K562 (cell line): ENCODE results near the gene NUFIP1. TPM values are rescaled to one million over a fixed set of nuclear protein-coding genes. Genes with fewer than 3 reads are reported as not detected.

Experiments
- ATF7 ChIP-seq: fragments of 450-650 bp; IDR thresholded peaks from 2 replicates; pipeline ENCODE4 v1.7.1; 2014; ENCODE audit warnings: mild to moderate bottlenecking, moderate library complexity
- CEBPG ChIP-seq, 3 experiments: fragments of 200-800 bp in 1 of 3; sonication (Bioruptor generic) in 1 of 3; sonication (generic) in 1 of 3; formaldehyde crosslinking in 1 of 3; IDR thresholded peaks in 2 of 3; conservative IDR thresholded peaks in 1 of 3; 2 replicates each; pipeline versions ENCODE4 v1.6.1 to v1.8.0; 2016 to 2022; ENCODE audit warnings: missing compliant biosample characterization in 2 of 3, missing genetic modification characterization in 2 of 3, mild to moderate bottlenecking in 1 of 3, missing genetic modification reagents in 1 of 3
- HNRNPLL ChIP-seq: fragments of 200-400 bp; formaldehyde crosslinking; IDR thresholded peaks from 2 replicates; pipeline ENCODE4 v1.6.1; 2017; ENCODE audit warnings: low read length, low read depth, mild to moderate bottlenecking; ENCODE audit not compliant: poor library complexity, severe bottlenecking
- SRSF3 ChIP-seq: fragments of 200-400 bp; formaldehyde crosslinking; IDR thresholded peaks from 2 replicates; pipeline ENCODE4 v1.6.1; 2016; ENCODE audit warnings: mild to moderate bottlenecking, low read length, moderate library complexity; ENCODE audit not compliant: insufficient read depth
- TEAD2 ChIP-seq: fragments of 450-650 bp; IDR thresholded peaks from 2 replicates; pipeline ENCODE4 v1.6.1; 2016; ENCODE audit warnings: missing genetic modification characterization, control low read depth, missing compliant biosample characterization
- TGIF2 ChIP-seq: sonication (generic); formaldehyde crosslinking; IDR thresholded peaks from 2 replicates; pipeline ENCODE4 v1.8.1; 2022; ENCODE audit warnings: mild to moderate bottlenecking, missing genetic modification reagents, moderate library complexity
- ZNF175 ChIP-seq: fragments of 200-800 bp; sonication (Bioruptor generic); IDR thresholded peaks from 2 replicates; pipeline ENCODE4 v1.6.1; 2016; ENCODE audit warnings: low read depth, mild to moderate bottlenecking, missing genetic modification characterization, missing compliant biosample characterization
- ZNF253 ChIP-seq: fragments of 250-450 bp; sonication (Bioruptor Pico); conservative IDR thresholded peaks from 2 replicates; pipeline ENCODE4 v1.6.1; 2021; ENCODE audit warnings: mild to moderate bottlenecking
- ZSCAN32 ChIP-seq: fragments of 450-650 bp; formaldehyde crosslinking; IDR thresholded peaks from 2 replicates; pipeline ENCODE4 v1.4.0; 2020; ENCODE audit warnings: mild to moderate bottlenecking, moderate library complexity
- polyA plus RNA-seq, 8 experiments: library from polyadenylated mRNA; depleted of rRNA in 4 of 8; stranded (reverse) in 5 of 8; unstranded in 3 of 8; fragments of >200 nt; fragmentation: Nextera tagmentation in 2 of 8; fragmentation: Illumina TruSeq in 1 of 8; extraction: Ambion mirVana in 2 of 8; extraction: Trizol in 1 of 8; gene quantifications; 2 replicates each; pipeline versions ENCODE4 v1.2.1 to v1.2.3, GENCODE V29; 2011 to 2014; ENCODE audit warnings: inconsistent platforms in 1 of 8, missing spikeins in 1 of 8
- total RNA-seq, 7 experiments: library from RNA; depleted of rRNA in 6 of 7; stranded (reverse); fragments of >200 nt in 6 of 7; fragmentation: Illumina TruSeq in 2 of 7; extraction: Trizol in 2 of 7; gene quantifications; 2 replicates each; pipeline versions ENCODE4 v1.2.1 to v1.2.3, GENCODE V29; 2011 to 2021; ENCODE audit warnings: low replicate concordance in 1 of 7
- TF ChIP-seq, protein P1 (sequence below): sonication (generic); formaldehyde crosslinking; IDR thresholded peaks from 2 replicates; pipeline ENCODE4 v1.9.0; 2022; ENCODE audit warnings: mild to moderate bottlenecking, missing genetic modification reagents
- TF ChIP-seq, protein P2 (sequence below), 2 experiments: fragments of 450-650 bp in 1 of 2; IDR thresholded peaks; 2 replicates each; pipeline ENCODE4 v1.6.1; 2011 to 2017; ENCODE audit warnings: low read depth in 2 of 2, antibody characterized with exemption in 1 of 2, borderline replicate concordance in 1 of 2, low read length in 1 of 2, mild to moderate bottlenecking in 1 of 2, mixed read lengths in 1 of 2; ENCODE audit not compliant: control insufficient read depth in 1 of 2
- TF ChIP-seq, protein P3 (sequence below): fragments of 250-450 bp; sonication (Bioruptor Pico); IDR thresholded peaks from 2 replicates; pipeline ENCODE4 v1.9.0; 2021; ENCODE audit warnings: mild to moderate bottlenecking, inconsistent platforms
- TF ChIP-seq, protein P4 (sequence below), 3 experiments: fragments of 200-800 bp in 1 of 3; fragments of 250-450 bp in 1 of 3; fragments of 450-650 bp in 1 of 3; sonication (Bioruptor Pico) in 1 of 3; sonication (Bioruptor generic) in 1 of 3; formaldehyde crosslinking in 1 of 3; IDR thresholded peaks; 2 replicates each; pipeline versions ENCODE4 v1.6.1 to v1.8.0; 2016 to 2022; ENCODE audit warnings: mild to moderate bottlenecking in 2 of 3, missing genetic modification characterization in 2 of 3, missing compliant biosample characterization in 1 of 3, moderate library complexity in 1 of 3
- TF ChIP-seq, protein P5 (sequence below): IDR thresholded peaks from 2 replicates; pipeline ENCODE4 v1.6.1; 2014; ENCODE audit warnings: antibody characterized with exemption

NUFIP1 gene
- total and polyA plus RNA-seq, 9 of the 15 experiments (the other 6 are each of a cell fraction or from before 2014, with no cell fraction given): 2.6 to 9.7 (median 4.1) TPM

DNA sequence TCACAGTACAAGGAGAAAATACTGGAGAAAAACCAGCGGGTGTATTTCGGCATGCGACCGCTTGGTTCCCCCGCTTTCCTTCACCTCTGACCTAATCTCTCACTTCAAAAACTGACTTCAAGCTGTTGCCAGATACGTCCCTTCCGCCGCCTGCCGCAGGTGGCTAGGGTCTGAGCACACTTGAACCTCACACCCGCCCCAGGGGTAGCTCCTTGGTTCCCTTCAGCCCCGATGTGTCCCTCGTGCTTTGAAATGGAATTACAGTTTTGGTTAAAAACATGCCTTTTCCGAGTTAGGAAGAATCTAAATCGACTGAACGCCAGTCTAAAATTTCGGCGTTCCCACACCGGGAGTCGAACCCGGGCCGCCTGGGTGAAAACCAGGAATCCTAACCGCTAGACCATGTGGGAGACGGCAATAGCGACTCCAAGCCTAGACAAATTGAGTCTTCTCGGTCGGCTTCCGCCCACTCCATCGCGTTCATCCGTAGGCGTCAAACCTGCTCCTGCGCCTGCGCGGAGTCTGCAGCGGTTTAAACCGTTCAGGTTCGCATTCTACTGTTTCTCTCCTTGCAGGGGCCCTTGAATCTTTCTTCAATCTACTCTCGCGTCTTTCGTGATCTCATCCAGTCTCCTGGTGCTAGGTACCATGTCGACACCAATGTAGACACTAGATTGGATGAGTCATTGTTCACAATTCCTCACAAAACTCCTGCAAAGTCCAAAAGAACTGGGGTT lies 71.5 kb downstream of the NUFIP1 start (continued):
- TF ChIP-seq, protein P1, sequence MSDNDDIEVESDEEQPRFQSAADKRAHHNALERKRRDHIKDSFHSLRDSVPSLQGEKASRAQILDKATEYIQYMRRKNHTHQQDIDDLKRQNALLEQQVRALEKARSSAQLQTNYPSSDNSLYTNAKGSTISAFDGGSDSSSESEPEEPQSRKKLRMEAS (CRISPR knock-in tag): peak; percentile 98
- TF ChIP-seq, protein P2, sequence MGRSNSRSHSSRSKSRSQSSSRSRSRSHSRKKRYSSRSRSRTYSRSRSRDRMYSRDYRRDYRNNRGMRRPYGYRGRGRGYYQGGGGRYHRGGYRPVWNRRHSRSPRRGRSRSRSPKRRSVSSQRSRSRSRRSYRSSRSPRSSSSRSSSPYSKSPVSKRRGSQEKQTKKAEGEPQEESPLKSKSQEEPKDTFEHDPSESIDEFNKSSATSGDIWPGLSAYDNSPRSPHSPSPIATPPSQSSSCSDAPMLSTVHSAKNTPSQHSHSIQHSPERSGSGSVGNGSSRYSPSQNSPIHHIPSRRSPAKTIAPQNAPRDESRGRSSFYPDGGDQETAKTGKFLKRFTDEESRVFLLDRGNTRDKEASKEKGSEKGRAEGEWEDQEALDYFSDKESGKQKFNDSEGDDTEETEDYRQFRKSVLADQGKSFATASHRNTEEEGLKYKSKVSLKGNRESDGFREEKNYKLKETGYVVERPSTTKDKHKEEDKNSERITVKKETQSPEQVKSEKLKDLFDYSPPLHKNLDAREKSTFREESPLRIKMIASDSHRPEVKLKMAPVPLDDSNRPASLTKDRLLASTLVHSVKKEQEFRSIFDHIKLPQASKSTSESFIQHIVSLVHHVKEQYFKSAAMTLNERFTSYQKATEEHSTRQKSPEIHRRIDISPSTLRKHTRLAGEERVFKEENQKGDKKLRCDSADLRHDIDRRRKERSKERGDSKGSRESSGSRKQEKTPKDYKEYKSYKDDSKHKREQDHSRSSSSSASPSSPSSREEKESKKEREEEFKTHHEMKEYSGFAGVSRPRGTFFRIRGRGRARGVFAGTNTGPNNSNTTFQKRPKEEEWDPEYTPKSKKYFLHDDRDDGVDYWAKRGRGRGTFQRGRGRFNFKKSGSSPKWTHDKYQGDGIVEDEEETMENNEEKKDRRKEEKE (IDR thresholded peaks at IDR 0.05; ENCODE audit: borderline replicate concordance in 1 of 2, control insufficient read depth in 1 of 2, low read depth in 2 of 2, low read length in 1 of 2): no peak
- no peak for TF ChIP-seq ZNF253 (CRISPR knock-in tag)
- TF ChIP-seq SRSF3: no peak
- TF ChIP-seq, protein P3, sequence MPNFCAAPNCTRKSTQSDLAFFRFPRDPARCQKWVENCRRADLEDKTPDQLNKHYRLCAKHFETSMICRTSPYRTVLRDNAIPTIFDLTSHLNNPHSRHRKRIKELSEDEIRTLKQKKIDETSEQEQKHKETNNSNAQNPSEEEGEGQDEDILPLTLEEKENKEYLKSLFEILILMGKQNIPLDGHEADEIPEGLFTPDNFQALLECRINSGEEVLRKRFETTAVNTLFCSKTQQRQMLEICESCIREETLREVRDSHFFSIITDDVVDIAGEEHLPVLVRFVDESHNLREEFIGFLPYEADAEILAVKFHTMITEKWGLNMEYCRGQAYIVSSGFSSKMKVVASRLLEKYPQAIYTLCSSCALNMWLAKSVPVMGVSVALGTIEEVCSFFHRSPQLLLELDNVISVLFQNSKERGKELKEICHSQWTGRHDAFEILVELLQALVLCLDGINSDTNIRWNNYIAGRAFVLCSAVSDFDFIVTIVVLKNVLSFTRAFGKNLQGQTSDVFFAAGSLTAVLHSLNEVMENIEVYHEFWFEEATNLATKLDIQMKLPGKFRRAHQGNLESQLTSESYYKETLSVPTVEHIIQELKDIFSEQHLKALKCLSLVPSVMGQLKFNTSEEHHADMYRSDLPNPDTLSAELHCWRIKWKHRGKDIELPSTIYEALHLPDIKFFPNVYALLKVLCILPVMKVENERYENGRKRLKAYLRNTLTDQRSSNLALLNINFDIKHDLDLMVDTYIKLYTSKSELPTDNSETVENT (CRISPR knock-in tag): no peak
- TF ChIP-seq ZNF175 (CRISPR knock-in tag): no peak
- TF ChIP-seq, protein P4, sequence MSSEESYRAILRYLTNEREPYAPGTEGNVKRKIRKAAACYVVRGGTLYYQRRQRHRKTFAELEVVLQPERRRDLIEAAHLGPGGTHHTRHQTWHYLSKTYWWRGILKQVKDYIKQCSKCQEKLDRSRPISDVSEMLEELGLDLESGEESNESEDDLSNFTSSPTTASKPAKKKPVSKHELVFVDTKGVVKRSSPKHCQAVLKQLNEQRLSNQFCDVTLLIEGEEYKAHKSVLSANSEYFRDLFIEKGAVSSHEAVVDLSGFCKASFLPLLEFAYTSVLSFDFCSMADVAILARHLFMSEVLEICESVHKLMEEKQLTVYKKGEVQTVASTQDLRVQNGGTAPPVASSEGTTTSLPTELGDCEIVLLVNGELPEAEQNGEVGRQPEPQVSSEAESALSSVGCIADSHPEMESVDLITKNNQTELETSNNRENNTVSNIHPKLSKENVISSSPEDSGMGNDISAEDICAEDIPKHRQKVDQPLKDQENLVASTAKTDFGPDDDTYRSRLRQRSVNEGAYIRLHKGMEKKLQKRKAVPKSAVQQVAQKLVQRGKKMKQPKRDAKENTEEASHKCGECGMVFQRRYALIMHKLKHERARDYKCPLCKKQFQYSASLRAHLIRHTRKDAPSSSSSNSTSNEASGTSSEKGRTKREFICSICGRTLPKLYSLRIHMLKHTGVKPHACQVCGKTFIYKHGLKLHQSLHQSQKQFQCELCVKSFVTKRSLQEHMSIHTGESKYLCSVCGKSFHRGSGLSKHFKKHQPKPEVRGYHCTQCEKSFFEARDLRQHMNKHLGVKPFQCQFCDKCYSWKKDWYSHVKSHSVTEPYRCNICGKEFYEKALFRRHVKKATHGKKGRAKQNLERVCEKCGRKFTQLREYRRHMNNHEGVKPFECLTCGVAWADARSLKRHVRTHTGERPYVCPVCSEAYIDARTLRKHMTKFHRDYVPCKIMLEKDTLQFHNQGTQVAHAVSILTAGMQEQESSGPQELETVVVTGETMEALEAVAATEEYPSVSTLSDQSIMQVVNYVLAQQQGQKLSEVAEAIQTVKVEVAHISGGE (CRISPR knock-in tag; IDR thresholded peaks at IDR 0.05): peak in 2 of 3 experiments; percentile 13 to 21; a peak in 1 of 6 replicates
- TF ChIP-seq, protein P5, sequence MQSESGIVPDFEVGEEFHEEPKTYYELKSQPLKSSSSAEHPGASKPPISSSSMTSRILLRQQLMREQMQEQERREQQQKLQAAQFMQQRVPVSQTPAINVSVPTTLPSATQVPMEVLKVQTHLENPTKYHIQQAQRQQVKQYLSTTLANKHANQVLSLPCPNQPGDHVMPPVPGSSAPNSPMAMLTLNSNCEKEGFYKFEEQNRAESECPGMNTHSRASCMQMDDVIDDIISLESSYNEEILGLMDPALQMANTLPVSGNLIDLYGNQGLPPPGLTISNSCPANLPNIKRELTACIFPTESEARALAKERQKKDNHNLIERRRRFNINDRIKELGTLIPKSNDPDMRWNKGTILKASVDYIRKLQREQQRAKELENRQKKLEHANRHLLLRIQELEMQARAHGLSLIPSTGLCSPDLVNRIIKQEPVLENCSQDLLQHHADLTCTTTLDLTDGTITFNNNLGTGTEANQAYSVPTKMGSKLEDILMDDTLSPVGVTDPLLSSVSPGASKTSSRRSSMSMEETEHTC: no peak
- TF ChIP-seq TGIF2 (CRISPR knock-in tag): no peak
- TF ChIP-seq ATF7: peak; percentile 63; the same call in 1 of the 2 replicates
- TF ChIP-seq CEBPG (CRISPR knock-in tag; IDR thresholded peaks at IDR 0.05): no peak
- TF ChIP-seq CEBPG (tag; conservative IDR thresholded peaks at IDR 0.05 in 1 of 2, IDR thresholded peaks at IDR 0.05 in 1 of 2): no peak
- TF ChIP-seq HNRNPLL: peak; percentile 82
- TF ChIP-seq TEAD2 (tag): no peak
- no peak for TF ChIP-seq ZSCAN32 (CRISPR knock-in tag)
